ENCODE data around the gene MUC21. TPM values are rescaled to one million over a fixed set of nuclear protein-coding genes. Genes with fewer than 3 reads are reported as not detected.

MUC21 gene
- total RNA-seq, 3 donors from 2014 or later (not counting 1 experiment from before 2014, with no cell fraction given), result not detected

DNA sequence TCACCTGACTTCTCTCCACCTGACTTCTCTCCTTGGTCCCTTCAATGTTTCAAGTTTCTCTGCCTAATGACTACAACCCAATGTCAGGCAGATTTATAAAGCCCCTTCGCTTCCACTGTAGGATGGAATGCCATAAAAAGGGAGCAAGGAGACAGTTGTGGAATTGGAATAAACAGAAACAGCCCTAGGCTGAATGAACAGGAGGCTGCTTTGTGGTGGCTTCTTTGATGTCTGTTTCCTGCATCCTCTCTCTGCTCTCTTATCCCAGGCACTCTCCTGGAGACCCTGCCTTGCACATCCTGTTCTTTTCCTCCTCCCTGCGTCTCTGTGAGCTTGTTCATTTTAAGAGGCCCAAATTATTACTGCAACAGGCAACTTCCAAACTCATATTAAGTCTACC is 25.8 kb upstream of the MUC21 start:
- Mint-ChIP-seq H3K27me3 (ENCODE audit: low read depth in 2 of 2) (peaks cover 47 to 57% of the 10 kb centered on the region in 2 donors), H3K4me1 (peaks cover 0 to 15% of the 10 kb centered on the region in 2 donors), H3K36me3 (no peaks in the 10 kb centered on the region), H3K9me3 (no peaks in the 10 kb centered on the region), H3K4me3 (no peak overlapping the region), H3K27ac (no peak overlapping the region)
- DNase-seq (no peak), ATAC-seq (no peak)
- H3K27me3 ChIP-seq (ENCODE audit: control insufficient read depth, insufficient read depth, low read length), result peaks cover 4% of the 10 kb centered on the region
- intact Hi-C loops (cut with micrococcal nuclease), result no loop called here
- H3K4me1 ChIP-seq (ENCODE audit: control insufficient read depth, insufficient read depth, low read length), result peaks cover 15% of the 10 kb centered on the region
- no peaks in the 10 kb centered on the region for H3K36me3 ChIP-seq (ENCODE audit: control insufficient read depth, insufficient read depth, low read length)
- no peak for TF ChIP-seq CTCF (IDR thresholded peaks at IDR 0.05)
- 77% methylated on average over 2 of the region's 2 CpGs for WGBS (ENCODE audit: insufficient coverage)
- no peak overlapping the region for H3K4me3 ChIP-seq (ENCODE audit: low read length)
- H3K27ac ChIP-seq (ENCODE audit: low read length), result no peak overlapping the region
- H3K9me3 ChIP-seq (ENCODE audit: control insufficient read depth, insufficient read depth, low read length), result no peaks in the 10 kb centered on the region

- WGBS (ENCODE audit: insufficient coverage), result 87% methylated on average over 7 of the region's 9 CpGs
- no peak overlapping the region for H3K27ac Mint-ChIP-seq
Observed at GRCh38 chr6:30960907-30961673, 22.4 kb upstream of the MUC21 start.

DNA sequence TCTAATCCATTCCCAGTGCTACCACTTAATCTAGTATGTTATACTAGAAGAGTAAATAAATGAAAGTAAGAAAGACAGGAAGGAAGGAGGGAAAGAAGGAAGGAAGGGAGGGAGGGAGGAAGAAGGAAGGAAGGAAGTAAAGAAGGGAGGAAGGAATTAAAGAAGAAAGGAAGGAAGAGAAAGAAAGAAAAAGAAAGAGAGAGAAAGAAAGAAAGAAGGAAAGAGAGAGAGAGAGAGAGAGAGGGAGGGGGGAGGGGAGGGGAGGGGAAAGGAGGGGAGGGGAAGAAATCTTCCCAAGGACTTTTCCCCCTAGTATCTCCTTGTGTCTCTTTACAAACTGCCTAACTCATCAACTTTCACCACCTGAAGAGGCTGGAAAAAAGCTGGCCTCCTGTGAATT is 20.8 kb upstream of the MUC21 start:
- ATAC-seq (no peak), DNase-seq (no peak)
- Histone ChIP-seq H3K36me3 (ENCODE audit: control insufficient read depth, insufficient read depth, low read length) (no peaks in the 10 kb centered on the region), H3K4me3 (ENCODE audit: low read length) (no peak overlapping the region), H3K27me3 (ENCODE audit: control insufficient read depth, insufficient read depth, low read length) (peaks cover 4% of the 10 kb centered on the region), H3K4me1 (ENCODE audit: control insufficient read depth, insufficient read depth, low read length) (peaks cover 26% of the 10 kb centered on the region), H3K27ac (ENCODE audit: low read length) (no peak overlapping the region), H3K9me3 (ENCODE audit: control insufficient read depth, insufficient read depth, low read length) (no peaks in the 10 kb centered on the region)
- Mint-ChIP-seq H3K27ac (no peak overlapping the region), H3K9me3 (no peaks in the 10 kb centered on the region), H3K36me3 (no peaks in the 10 kb centered on the region), H3K27me3 (ENCODE audit: low read depth in 2 of 2) (peaks cover 38 to 56% of the 10 kb centered on the region in 2 donors), H3K4me3 (no peak overlapping the region), H3K4me1 (peaks cover 29 to 31% of the 10 kb centered on the region in 2 donors)
- intact Hi-C loops (cut with micrococcal nuclease), result no loop called here
- no peak for TF ChIP-seq CTCF (IDR thresholded peaks at IDR 0.05)

More at GRCh38 chr6:30960907-30961673, 22.4 kb upstream of the MUC21 start:
- H3K4me1 ChIP-seq (ENCODE audit: control insufficient read depth, insufficient read depth, low read length), result peaks cover 29% of the 10 kb centered on the region
- no peak overlapping the region for H3K4me3 ChIP-seq (ENCODE audit: low read length)
- H3K9me3 ChIP-seq (ENCODE audit: control insufficient read depth, insufficient read depth, low read length), result no peaks in the 10 kb centered on the region
- H3K27me3 ChIP-seq (ENCODE audit: control insufficient read depth, insufficient read depth, low read length), result peaks cover 6% of the 10 kb centered on the region
- Mint-ChIP-seq H3K9me3 (no peaks in the 10 kb centered on the region), H3K4me1 (peaks cover 28 to 32% of the 10 kb centered on the region in 2 donors), H3K36me3 (no peaks in the 10 kb centered on the region), H3K4me3 (no peak overlapping the region), H3K27me3 (ENCODE audit: low read depth in 2 of 2) (peaks cover 45 to 62% of the 10 kb centered on the region in 2 donors)
- no peaks in the 10 kb centered on the region for H3K36me3 ChIP-seq (ENCODE audit: control insufficient read depth, insufficient read depth, low read length)
- no peak for DNase-seq
- no peak for TF ChIP-seq CTCF (IDR thresholded peaks at IDR 0.05)
- no peak overlapping the region for H3K27ac ChIP-seq (ENCODE audit: low read length)
- ATAC-seq, result no peak
- intact Hi-C loops (cut with micrococcal nuclease), result no loop called here

DNA sequence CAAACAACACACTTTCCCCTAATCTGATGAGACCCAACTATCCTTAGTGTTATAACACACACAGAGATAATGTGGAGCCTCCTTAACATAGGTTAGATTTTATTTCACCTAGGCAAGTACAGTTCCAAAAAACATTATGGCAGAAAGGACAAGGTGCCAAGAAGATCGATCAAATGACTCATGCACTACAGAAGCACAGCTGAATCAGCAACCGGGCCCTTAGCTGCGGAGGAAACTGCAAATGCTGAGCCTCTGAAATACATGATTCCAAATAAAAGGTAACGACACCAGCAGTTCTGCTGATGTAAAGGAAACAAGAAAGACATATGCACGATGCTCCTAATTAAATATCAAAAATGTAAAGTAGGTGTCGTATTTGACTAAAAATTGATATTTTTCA is 19.9 kb upstream of the MUC21 start:
- Histone ChIP-seq H3K4me3 (ENCODE audit: low read length) (no peak overlapping the region), H3K36me3 (ENCODE audit: control insufficient read depth, insufficient read depth, low read length) (no peaks in the 10 kb centered on the region), H3K27me3 (ENCODE audit: control insufficient read depth, insufficient read depth, low read length) (peaks cover 4% of the 10 kb centered on the region), H3K4me1 (ENCODE audit: control insufficient read depth, insufficient read depth, low read length) (peaks cover 26% of the 10 kb centered on the region), H3K27ac (ENCODE audit: low read length) (no peak overlapping the region), H3K9me3 (ENCODE audit: control insufficient read depth, insufficient read depth, low read length) (no peaks in the 10 kb centered on the region)
- no peak for DNase-seq
- no peak overlapping the region for H3K4me3 Mint-ChIP-seq
- peaks cover 29 to 31% of the 10 kb centered on the region in 2 donors for H3K4me1 Mint-ChIP-seq
- H3K27ac Mint-ChIP-seq, result no peak overlapping the region
- WGBS (ENCODE audit: insufficient coverage), result 88% methylated on average over 6 of the region's 6 CpGs
- intact Hi-C loops (cut with micrococcal nuclease), result no loop called here
- no peaks in the 10 kb centered on the region for H3K36me3 Mint-ChIP-seq
- ATAC-seq, result no peak
- H3K9me3 Mint-ChIP-seq, result no peaks in the 10 kb centered on the region
- TF ChIP-seq CTCF (IDR thresholded peaks at IDR 0.05), result no peak
- H3K27me3 Mint-ChIP-seq (ENCODE audit: low read depth in 2 of 2), result peaks cover 30 to 48% of the 10 kb centered on the region in 2 donors
